Activated naive CD8-positive, alpha-beta T cell treated with anti-CD3 and anti-CD28 coated beads, Interleukin-2, amount 50 U/mL, for 24 hours (primary cell): ENCODE results near the gene TGFB1.
"Not testable (repeated sequence)": the region's sequence is repeated elsewhere in the genome, so short reads cannot be mapped to it uniquely, and the experiment has no call there.

Experiments used
- ATAC-seq: fragments of 150-1000 bp; cut with Tn5 transposase; one replicate; pipeline ENCODE4 v1.10.0; 2021
- DNase-seq: peaks from one replicate; pipeline ENCODE4 v3.0.0; 2021
- H3K27ac Mint-ChIP-seq: one replicate; pipeline ENCODE4 v1.8.0; 2021; ENCODE audit warnings: mild to moderate bottlenecking, mixed read lengths
- H3K27me3 Mint-ChIP-seq: one replicate; pipeline ENCODE4 v1.8.0; 2021; ENCODE audit warnings: mixed read lengths
- H3K36me3 Mint-ChIP-seq: one replicate; pipeline ENCODE4 v1.8.0; 2021; ENCODE audit warnings: low read depth, mixed read lengths
- H3K4me1 Mint-ChIP-seq: one replicate; pipeline ENCODE4 v1.8.0; 2021; ENCODE audit warnings: mixed read lengths
- H3K4me3 Mint-ChIP-seq: one replicate; pipeline ENCODE4 v1.8.0; 2021; ENCODE audit warnings: mild to moderate bottlenecking, moderate library complexity, mixed read lengths
- H3K9me3 Mint-ChIP-seq: one replicate; pipeline ENCODE4 v1.8.0; 2021; ENCODE audit warnings: mixed read lengths

TGFB1 gene

DNA sequence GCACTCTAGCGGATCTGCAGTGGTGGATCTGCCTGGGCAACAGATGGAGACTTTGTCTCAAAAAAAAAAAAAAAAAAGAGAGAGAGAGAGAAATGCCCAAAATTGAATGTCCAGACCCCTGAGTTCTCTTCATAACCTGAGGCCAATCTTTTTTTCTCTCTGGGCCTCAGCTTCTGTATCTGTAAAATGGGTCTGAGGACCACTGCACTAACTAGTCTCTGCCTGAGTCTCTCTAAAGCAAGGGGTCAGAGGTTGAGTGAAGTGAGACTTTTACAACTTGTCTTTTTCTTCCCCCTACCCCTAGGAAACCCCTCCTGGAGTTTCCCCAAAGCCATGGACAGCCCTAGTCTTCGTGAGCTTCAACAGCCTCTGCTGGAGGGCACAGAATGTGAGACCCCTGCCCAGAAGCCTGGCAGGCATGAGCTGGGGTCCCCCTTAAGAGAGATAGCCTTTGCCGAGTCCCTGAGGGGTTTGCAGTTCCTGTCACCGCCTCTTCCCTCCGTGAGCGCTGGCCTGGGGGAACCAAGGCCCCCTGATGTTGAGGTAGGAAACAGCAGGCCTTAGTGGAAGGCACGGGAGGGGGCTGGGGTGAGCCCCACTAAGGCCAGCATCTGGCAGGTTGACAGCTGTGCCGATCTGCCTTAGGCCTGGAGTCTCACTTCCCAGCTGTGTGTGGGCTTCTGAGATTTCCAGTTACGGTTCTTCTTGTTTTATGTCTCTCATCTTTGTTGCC, 24.4 kb upstream of the TGFB1 start:
- Mint-ChIP-seq H3K27ac (no peak overlapping the region), H3K27me3 (no peaks in the 10 kb centered on the region), H3K9me3 (no peaks in the 10 kb centered on the region), H3K4me1 (peaks cover 15% of the 10 kb centered on the region), H3K36me3 (no peaks in the 10 kb centered on the region), H3K4me3 (no peak overlapping the region)
- ATAC-seq (no peak), DNase-seq (no peak)

DNA sequence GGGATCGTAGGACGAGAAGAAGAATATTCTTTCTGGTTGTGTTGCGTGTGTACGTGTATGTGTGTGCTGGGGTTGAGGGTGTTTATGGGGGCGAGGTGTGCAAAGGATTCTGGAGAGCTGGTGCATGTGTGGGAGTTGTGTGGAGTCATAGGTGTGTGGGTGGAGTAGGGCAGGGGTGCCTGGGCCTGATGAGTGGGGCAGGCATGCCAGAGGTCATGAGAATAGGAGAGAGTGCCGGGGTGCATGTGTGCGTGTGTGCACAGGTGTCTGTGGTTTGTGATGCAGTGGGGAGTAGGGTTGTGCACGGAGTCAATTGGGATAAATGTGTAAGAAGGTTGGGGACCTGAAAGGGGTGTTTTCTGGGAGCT, 23.3 kb upstream of the TGFB1 start:
- Mint-ChIP-seq H3K27me3 (no peaks in the 10 kb centered on the region), H3K4me1 (peaks cover 16% of the 10 kb centered on the region), H3K9me3 (no peaks in the 10 kb centered on the region), H3K27ac (peak overlapping the region; percentile 7), H3K4me3 (peak overlapping the region; percentile 60), H3K36me3 (no peaks in the 10 kb centered on the region)
- DNase-seq (peak; percentile 18), ATAC-seq (peak; percentile 34)

DNA sequence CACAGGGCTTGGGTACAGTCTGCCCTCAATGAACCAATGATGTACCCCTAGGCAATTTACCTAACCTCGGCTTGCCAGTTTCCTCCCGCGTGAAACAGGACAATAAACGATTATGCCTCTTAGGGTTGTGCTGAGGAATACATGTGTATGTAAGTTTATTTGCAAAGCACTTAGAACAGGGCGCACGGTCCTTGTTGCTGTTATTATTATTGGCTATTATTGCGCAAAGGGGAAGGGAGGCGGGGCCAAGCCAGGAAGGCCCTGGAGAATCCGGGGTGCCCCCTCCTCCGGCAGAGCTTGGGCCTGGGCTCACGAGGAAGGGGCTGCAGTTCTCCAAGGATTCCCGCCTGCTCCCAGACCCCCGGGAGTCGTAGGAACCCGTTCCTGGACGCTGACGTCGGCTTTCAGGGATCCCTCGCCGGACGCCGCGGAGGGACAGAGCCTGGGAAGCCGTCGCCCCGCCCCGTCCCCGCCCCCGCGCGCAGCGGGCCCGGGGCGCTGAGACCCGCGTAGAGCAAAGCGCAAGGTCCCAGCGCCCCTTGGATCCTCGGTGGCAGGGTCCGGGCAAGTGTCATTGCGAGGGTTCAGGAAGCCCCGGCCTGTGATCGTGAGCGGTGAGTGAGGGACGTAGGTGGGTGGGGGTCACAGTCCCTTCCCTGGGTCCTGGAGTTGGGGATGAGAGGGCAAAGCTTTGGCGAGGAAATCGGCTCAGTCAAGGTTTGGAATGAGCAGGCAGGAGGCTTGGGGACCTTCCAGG, 22.7 kb upstream of the TGFB1 start, which contains the start of gene TMEM91:
TSS of gene TMEM91 (plus strand) at position 293 of the 757 bp plus-strand sequence. CDS start 1,777 bp downstream, outside the sequence.
- Mint-ChIP-seq H3K4me1 (peaks cover 16% of the 10 kb centered on the region), H3K27ac (peak within 1 kb of the TSS; percentile 7), H3K9me3 (no peaks in the 10 kb centered on the region), H3K36me3 (no peaks in the 10 kb centered on the region), H3K27me3 (no peaks in the 10 kb centered on the region), H3K4me3 (peak within 1 kb of the TSS; percentile 60)
- ATAC-seq (peak; percentile 37), DNase-seq (peak; percentile 18)

DNA sequence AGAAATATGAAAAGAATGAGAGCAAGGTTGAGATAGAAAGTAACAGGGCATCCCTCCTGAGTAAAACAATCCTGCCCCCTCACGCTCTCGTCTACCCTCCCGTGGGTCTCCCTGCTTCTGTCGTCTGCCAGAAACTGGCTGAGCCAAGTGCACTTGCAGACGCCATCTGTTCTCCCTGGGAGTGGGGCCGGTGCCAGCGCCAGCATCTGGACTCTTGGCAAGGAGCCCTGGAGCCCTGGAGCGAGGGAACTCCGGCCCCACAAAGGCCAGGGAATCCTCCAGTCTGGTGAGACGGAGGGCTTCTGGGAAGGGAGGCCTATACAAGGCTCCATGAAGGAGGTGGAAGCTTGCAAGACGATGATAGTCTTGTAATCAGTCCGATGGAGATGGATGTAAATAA, 20.3 kb upstream of the TGFB1 start:
- Mint-ChIP-seq H3K36me3 (no peaks in the 10 kb centered on the region), H3K27ac (no peak overlapping the region), H3K9me3 (no peaks in the 10 kb centered on the region), H3K4me3 (no peak overlapping the region), H3K4me1 (peaks cover 16% of the 10 kb centered on the region), H3K27me3 (no peaks in the 10 kb centered on the region)
- ATAC-seq (no peak), DNase-seq (no peak)

DNA sequence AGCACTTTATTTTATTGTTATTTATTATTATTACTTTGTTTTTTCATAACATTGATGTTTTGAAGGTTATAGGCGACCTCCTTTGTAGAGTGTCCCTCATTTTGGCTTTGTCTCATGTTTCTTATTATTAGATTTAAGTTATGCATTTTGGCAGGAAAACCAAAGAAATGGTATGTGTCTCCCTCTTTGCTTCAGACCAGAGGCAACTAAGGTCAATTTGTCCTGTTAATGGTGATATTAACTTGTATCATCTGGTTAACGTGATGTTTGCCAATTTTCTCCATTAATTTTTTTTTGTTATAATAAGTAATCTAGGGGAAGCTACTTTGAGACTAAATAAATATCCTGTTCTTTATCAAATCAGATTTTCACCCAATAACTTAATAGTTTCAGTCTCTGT, 18.8 kb upstream of the TGFB1 start:
- DNase-seq (no peak), ATAC-seq (no peak)
- no peak overlapping the region for H3K27ac Mint-ChIP-seq
- H3K27me3 Mint-ChIP-seq: no peaks in the 10 kb centered on the region
- H3K36me3 Mint-ChIP-seq: no peaks in the 10 kb centered on the region
- H3K4me3 Mint-ChIP-seq: no peak overlapping the region
- no peaks in the 10 kb centered on the region for H3K9me3 Mint-ChIP-seq
- H3K4me1 Mint-ChIP-seq: peaks cover 16% of the 10 kb centered on the region

DNA sequence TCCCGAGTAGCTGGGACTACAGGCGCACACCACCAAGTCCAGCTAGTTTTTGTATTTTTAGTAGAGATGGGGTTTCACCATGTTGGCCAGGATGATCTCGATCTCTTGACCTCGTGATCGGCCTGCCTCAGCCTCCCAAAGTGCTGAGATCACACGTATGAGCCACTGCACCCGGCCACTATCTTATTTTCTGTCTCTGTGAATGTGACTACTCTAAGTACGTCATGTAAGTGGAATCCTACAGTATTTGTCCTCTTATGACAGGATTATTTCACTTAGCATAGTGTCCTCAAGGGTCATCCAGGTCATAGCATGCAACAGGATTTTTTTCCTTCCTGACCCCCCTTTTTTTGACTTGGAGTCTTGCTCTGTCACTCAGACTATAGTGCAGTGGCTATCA, 17.8 kb upstream of the TGFB1 start:
- Mint-ChIP-seq H3K4me3 (no peak overlapping the region), H3K27me3 (no peaks in the 10 kb centered on the region), H3K4me1 (peaks cover 9% of the 10 kb centered on the region), H3K36me3 (no peaks in the 10 kb centered on the region), H3K27ac (peak overlapping the region; percentile 22), H3K9me3 (no peaks in the 10 kb centered on the region)
- DNase-seq: no peak
- ATAC-seq: no peak

DNA sequence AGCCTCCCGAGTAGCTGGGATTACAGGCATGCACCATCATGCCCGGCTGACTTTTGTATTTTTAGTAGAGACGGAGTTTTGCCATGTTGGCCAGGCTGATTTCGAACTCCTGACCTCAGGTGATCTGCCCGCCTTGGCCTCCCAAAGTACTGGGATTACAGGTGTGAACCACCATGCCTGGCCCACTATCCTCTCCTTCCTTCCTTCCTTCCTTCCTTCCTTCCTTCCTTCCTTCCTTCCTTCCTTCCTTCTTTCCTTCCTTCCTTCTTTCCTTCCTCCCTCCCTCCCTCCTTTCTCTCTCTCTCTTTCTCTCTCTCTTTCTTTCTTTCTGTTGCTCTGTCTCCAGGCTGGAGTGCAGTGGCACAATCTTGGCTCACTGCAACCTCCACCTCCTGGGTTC, 17.4 kb upstream of the TGFB1 start:
- ATAC-seq, DNase-seq, H3K36me3 Mint-ChIP-seq, H3K27me3 Mint-ChIP-seq, H3K4me3 Mint-ChIP-seq, H3K9me3 Mint-ChIP-seq: not testable (repeated sequence)
- H3K27ac Mint-ChIP-seq: peak overlapping the region; percentile 22
- H3K4me1 Mint-ChIP-seq: peaks cover 10% of the 10 kb centered on the region

DNA sequence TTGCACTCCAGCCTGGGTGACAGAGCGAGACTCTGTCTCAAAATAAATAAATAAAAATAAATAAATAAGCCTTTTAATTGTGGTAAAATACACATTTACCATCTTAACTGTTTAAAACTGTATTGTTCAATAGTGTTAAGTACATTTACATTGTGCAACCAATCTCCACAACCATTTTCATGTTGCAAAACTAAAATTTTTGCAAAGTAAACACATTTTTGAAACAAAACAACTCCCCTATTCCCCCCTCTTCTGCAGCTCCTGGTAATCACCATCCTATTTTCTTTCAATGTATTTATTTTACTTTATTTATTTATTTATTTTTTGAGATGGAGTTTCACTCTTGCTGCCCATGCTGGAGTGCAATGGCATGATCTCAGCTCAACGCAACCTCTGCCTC, 16.0 kb upstream of the TGFB1 start:
- Mint-ChIP-seq H3K4me1 (peaks cover 9% of the 10 kb centered on the region), H3K27ac (no peak overlapping the region), H3K9me3 (no peaks in the 10 kb centered on the region), H3K36me3 (peaks cover 2% of the 10 kb centered on the region), H3K4me3 (no peak overlapping the region), H3K27me3 (no peaks in the 10 kb centered on the region)
- no peak for DNase-seq
- ATAC-seq: no peak

DNA sequence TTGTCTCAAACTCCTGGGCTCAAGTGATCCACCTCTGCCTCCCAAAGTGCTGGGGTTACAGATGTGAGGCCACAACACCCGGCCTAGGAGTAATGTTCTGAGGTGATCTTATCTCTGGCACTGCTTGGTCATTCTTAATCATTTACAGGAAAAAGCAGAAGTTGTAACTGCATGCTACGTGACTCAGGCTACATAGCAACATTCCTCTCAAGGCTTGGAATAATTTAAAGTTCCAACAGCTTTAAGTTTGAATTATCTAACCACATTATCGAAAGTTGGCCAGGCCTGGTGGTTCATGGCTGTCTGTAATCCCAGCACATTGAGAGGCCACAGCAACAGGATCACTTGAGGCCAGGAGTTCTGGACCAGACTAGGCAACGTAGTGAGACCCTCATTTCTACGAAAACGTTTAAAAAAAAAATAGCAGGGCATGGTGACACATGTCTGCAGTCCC, 14.2 kb upstream of the TGFB1 start:
- Mint-ChIP-seq H3K27ac (no peak overlapping the region), H3K27me3 (no peaks in the 10 kb centered on the region), H3K4me1 (peaks cover 23% of the 10 kb centered on the region), H3K4me3 (no peak overlapping the region), H3K36me3 (peaks cover 2% of the 10 kb centered on the region), H3K9me3 (no peaks in the 10 kb centered on the region)
- DNase-seq (no peak), ATAC-seq (no peak)

DNA sequence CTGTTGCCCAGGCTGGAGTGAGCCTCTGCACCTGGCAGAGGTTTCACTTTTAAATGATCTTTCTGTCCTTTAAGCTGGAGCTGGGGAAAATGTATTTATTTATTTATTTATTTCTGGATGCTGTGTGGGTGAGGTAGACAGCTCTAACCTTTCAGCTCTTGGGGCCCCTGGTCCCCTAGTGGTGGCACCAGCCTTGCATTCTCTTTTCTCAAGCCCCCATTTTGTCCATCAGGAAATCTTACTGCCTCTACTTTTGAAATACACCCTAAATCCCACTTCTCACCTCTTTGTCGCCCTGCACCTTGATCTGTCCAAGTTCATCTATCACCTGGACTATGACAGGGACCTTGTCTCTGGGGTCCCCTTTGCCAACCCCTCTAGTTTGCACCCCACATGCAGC, 12.4 kb upstream of the TGFB1 start:
- peak overlapping the region; percentile 35 for H3K27ac Mint-ChIP-seq
- no peaks in the 10 kb centered on the region for H3K9me3 Mint-ChIP-seq
- no peak for DNase-seq

DNA sequence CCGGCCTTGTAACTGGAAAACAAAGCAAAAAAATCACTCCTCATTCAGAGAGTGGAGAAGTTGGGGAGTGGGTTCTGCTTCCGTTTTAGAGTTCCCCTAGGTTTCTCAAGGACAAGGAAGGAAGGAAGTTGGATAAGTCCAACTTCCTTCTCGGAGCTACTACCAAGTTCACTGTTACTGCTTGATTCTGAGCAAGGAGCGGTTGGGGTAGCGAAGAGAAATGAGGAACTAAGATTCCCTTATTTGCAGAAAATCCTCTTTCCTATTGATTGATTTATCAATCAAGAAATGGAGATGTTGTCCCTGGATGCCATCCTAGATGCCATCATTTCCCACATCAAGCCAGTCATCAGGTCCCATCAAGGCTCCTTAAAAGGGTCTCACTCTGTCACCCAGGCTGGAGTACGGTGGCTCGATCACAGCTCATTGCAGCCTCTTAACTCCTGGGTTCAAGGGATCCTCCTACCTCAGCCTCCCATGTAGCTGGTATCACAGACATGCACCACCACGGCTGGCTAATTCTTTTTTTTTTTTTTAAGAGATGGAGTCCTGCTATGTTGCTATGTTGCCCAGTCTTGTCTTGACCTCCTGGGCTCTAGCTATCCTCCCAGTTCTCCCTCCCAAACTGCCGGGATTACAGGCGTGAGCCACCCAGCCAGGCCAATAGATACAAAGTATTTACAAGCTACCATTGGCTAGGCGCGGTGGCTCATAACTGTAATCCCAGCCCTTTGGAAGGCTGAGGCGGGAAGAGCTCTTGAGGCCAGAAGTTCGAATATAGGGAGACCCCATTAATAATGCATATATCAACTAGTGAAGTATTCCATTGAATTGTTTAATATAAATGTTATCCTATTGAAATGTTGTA, 11.0 kb upstream of the TGFB1 start:
- DNase-seq: no peak
- peak overlapping the region; percentile 97 for H3K4me3 Mint-ChIP-seq
- no peaks in the 10 kb centered on the region for H3K9me3 Mint-ChIP-seq
- peaks cover 2% of the 10 kb centered on the region for H3K36me3 Mint-ChIP-seq
- peak overlapping the region; percentile 99 for H3K27ac Mint-ChIP-seq
- ATAC-seq: no peak
- H3K4me1 Mint-ChIP-seq: peaks cover 31% of the 10 kb centered on the region
- no peaks in the 10 kb centered on the region for H3K27me3 Mint-ChIP-seq

More for the DNA sequence above, 12.4 kb upstream of the TGFB1 start:
- Mint-ChIP-seq H3K36me3 (peaks cover 2% of the 10 kb centered on the region), H3K4me1 (peaks cover 27% of the 10 kb centered on the region), H3K27me3 (no peaks in the 10 kb centered on the region), H3K4me3 (no peak overlapping the region)
- no peak for ATAC-seq

DNA sequence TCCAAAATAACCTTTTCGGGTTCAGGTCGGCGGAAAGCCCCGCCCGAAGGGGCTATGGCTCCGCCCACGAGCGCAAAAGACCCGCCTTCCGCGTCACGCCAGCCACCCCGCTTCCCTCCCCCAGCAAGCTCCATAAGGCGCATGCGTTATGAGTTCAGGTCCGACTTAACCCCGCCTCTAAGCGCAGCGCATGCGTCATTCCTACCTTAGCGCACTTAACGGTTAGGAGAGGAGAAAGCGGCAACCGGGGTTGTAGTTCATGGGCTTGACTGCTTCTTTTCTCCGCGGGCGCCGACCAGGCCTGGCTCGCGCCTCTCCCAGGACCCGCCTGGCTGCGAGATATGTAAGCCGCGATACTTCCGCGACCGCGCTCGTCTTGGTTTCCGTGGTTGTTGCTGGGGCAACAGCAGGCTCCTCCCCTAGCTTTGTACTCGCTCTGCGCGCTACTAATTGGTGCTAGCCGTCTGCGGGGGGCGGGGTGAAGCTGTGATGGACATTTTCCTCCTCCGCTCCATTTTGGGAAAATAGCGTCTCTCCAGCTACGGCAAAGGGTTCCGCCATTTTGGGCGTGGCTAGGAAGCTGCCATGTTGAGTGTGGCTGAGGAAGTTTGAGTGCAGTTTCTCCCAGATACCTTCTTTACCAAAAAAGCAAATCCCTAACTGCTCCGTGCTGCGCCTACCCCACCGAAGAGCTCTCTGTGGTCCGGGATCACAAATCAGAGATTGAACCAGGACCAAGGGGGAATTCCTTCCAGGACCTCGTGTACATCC, 10.2 kb upstream of the TGFB1 start, which contains the start of gene B9D2:
TSS of gene B9D2 (minus strand) at position 397 of the 771 bp plus-strand sequence. CDS start 630 bp downstream, outside the sequence.
- Mint-ChIP-seq H3K4me3 (peak within 1 kb of the TSS; percentile 97), H3K9me3 (no peaks in the 10 kb centered on the region), H3K36me3 (peaks cover 2% of the 10 kb centered on the region), H3K4me1 (peaks cover 32% of the 10 kb centered on the region), H3K27me3 (no peaks in the 10 kb centered on the region), H3K27ac (peak within 1 kb of the TSS; percentile 99)
- ATAC-seq: peak; percentile 94
- DNase-seq: peak; percentile 96

DNA sequence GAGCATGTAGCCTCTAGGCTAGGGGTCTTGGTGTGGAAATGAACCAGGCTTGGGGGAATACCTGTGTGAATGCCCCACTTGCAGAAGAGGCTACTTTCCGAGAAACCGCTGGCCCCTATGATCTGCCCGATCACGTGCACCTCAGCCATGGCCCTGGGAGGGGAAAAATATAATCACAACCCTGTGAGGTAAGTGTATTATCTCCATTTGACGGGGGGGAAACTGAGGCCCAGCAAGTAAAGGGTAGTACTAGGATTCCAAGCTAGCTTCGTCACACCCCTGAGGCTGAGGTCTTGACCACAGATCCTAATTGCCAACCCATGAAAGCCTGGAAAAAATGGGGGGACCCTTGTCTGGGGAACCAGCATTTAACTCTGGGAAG, 9.6 kb upstream of the TGFB1 start:
- Mint-ChIP-seq H3K9me3 (no peaks in the 10 kb centered on the region), H3K4me1 (peaks cover 35% of the 10 kb centered on the region), H3K4me3 (peak overlapping the region; percentile 97), H3K27me3 (no peaks in the 10 kb centered on the region), H3K27ac (peak overlapping the region; percentile 99), H3K36me3 (peaks cover 2% of the 10 kb centered on the region)
- DNase-seq: no peak
- ATAC-seq: no peak
